Body of pancreas (tissue), 4 donors: ENCODE measurements around the gene HELQ. TPM values are rescaled to one million over a fixed set of nuclear protein-coding genes. Genes with fewer than 3 reads are reported as not detected.
"Not testable (repeated sequence)": the region's sequence is repeated elsewhere in the genome, so short reads cannot be mapped to it uniquely, and the experiment has no call there.

Experiments used
- ATAC-seq: fragments of 150-250 bp; one replicate; pipeline ENCODE4 v1.9.1; 2016
- DNase-seq, 4 donors: peaks; one replicate each; pipeline ENCODE4 v3.0.0-alpha.2; 2019
- H3K27ac ChIP-seq, 4 donors: fragments of 200-600 bp; sonication (generic); 1 replicate in 3 of 4; 2 replicates in 1 of 4; pipeline versions ENCODE4 v1.5.1 to v1.6.1; 2016 to 2019; ENCODE audit warnings: mild to moderate bottlenecking in 1 of 4, mixed read lengths in 1 of 4, moderate library complexity in 1 of 4
- H3K27me3 ChIP-seq, 2 donors: fragments of 200-600 bp; sonication (generic); one replicate each; pipeline ENCODE4 v1.6.0; 2016; ENCODE audit warnings: mild to moderate bottlenecking in 1 of 2
- H3K36me3 ChIP-seq, 2 donors: fragments of 200-600 bp; sonication (generic); replicated peaks in 1 of 2; 2 replicates each; pipeline ENCODE4 v1.5.1; 2016; ENCODE audit warnings: low read depth in 2 of 2; ENCODE audit not compliant: insufficient read depth in 1 of 2
- H3K4me1 ChIP-seq: fragments of 200-600 bp; sonication (generic); one replicate; pipeline ENCODE4 v1.6.0; 2016
- H3K4me3 ChIP-seq, 2 donors: fragments of 200-600 bp; sonication (generic); 1 replicate in 1 of 2; 2 replicates in 1 of 2; pipeline ENCODE4 v1.5.1; 2016 to 2019
- H3K9me3 ChIP-seq, 3 donors: fragments of 200-600 bp; sonication (generic); 1 replicate in 2 of 3; 2 replicates in 1 of 3; pipeline ENCODE4 v1.5.1; 2016
- CTCF ChIP-seq, 7 experiments: fragments of 450-650 bp in 4 of 7; fragments of 200-600 bp in 3 of 7; sonication (generic) in 3 of 7; IDR thresholded peaks; one replicate each; pipeline ENCODE4 v1.5.1; 2016 to 2019; ENCODE audit warnings: antibody characterized with exemption in 7 of 7
- POLR2A ChIP-seq, 3 donors: fragments of 450-650 bp; IDR thresholded peaks; one replicate each; pipeline ENCODE4 v1.6.1; 2016; ENCODE audit warnings: antibody characterized with exemption in 3 of 3, mild to moderate bottlenecking in 2 of 3
- WGBS, 2 donors: methylation state at CpG; one replicate each; pipeline ENCODE4 v1.1.5; 2017; 5-methylcytosine and 5-hydroxymethylcytosine counted together
- intact Hi-C: fragments of 100-400 bp; cut with DNase I; formaldehyde crosslinking; loops from one replicate; pipeline ENCODE4 v1.15.1; 2023
- total RNA-seq, 2 donors: library from RNA; depleted of rRNA; stranded (reverse); fragments of >200 nt; gene quantifications; one replicate each; pipeline ENCODE4 v1.1.0, GENCODE V29; 2016

HELQ gene
- total RNA-seq, 2 donors from 2014 or later, result 14.0 to 24.4 TPM

GRCh38 chr4:83408908-83409307 lies 46.7 kb downstream of the HELQ start:
- ATAC-seq (no peak), DNase-seq (no peak)
- TF ChIP-seq CTCF (IDR thresholded peaks at IDR 0.05), result no peak
- no peak for TF ChIP-seq POLR2A (IDR thresholded peaks at IDR 0.05)
- Histone ChIP-seq H3K9me3 (no peaks in the 10 kb centered on the region), H3K27me3 (no peaks in the 10 kb centered on the region), H3K4me3 (no peak overlapping the region), H3K36me3 (peaks cover 0 to 12% of the 10 kb centered on the region in 2 donors), H3K4me1 (no peaks in the 10 kb centered on the region), H3K27ac (no peak overlapping the region)
- WGBS, 2 donors, result 85 to 100% methylated on average over 1 of the region's 1 CpG
- intact Hi-C loops, result no loop called here

GRCh38 chr4:83405844-83406816 lies 49.5 kb downstream of the HELQ start:
- TF ChIP-seq POLR2A (IDR thresholded peaks at IDR 0.05), result no peak
- TF ChIP-seq CTCF (IDR thresholded peaks at IDR 0.05), result no peak
- no peak for DNase-seq
- Histone ChIP-seq H3K27ac (no peak overlapping the region), H3K27me3 (no peaks in the 10 kb centered on the region), H3K36me3 (peaks cover 0 to 10% of the 10 kb centered on the region in 2 donors), H3K4me3 (no peak overlapping the region), H3K4me1 (no peaks in the 10 kb centered on the region), H3K9me3 (no peaks in the 10 kb centered on the region)
- WGBS, 2 donors, result 88 to 100% methylated on average over 5 of the region's 5 CpGs
- intact Hi-C loops, result no loop called here
- ATAC-seq, result no peak

DNA sequence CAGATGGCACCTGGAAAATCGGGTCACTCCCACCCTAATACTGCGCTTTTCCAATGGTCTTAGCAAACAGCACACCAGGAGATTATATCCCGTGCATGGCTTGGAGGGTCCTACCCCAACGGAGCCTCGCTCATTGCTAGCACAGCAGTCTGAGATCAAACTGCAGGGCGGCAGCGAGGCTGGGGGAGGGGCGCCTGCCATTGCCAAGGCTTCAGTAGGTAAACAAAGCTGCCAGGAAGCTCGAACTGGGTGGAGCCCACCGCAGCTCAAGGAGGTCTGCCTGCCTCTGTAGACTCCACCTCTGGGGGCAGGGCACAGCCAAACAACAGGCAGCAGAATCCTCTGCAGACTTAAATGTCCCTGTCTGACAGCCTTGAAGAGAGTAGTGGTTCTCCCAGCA lies 57.5 kb downstream of the HELQ start:
- H3K27ac ChIP-seq, DNase-seq, H3K27me3 ChIP-seq, H3K36me3 ChIP-seq, H3K9me3 ChIP-seq, intact Hi-C loops, H3K4me1 ChIP-seq, H3K4me3 ChIP-seq, ATAC-seq: not testable (repeated sequence)
- 87 to 95% methylated on average over 5 to 6 of the region's 10 CpGs for WGBS, 2 donors

DNA sequence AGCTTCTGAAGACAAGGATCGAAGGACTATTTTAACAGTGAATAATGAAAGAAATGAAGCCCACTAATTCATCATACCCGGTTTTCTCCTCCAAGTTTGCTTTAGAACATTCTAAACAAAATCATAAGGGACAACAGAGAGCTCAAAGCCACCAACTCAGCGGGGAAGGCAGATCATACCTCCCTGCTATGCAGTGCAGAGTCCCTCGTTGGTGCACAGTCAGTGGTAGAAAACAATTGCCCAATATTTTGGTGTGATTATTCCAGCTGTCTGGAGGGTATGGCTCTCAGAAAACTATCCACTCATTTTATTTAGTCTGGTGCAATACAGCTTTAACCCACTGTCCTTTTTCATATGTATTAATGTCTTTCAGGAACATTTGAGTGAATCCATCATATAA lies 61.7 kb downstream of the HELQ start:
- H3K27me3 ChIP-seq, result no peaks in the 10 kb centered on the region
- no peaks in the 10 kb centered on the region for H3K36me3 ChIP-seq
- peaks cover 5% of the 10 kb centered on the region for H3K4me1 ChIP-seq
- no peaks in the 10 kb centered on the region for H3K9me3 ChIP-seq
- TF ChIP-seq POLR2A (IDR thresholded peaks at IDR 0.05), result no peak
- TF ChIP-seq CTCF (IDR thresholded peaks at IDR 0.05), result no peak
- H3K27ac ChIP-seq, result no peak overlapping the region
- intact Hi-C loops, result no loop called here
- H3K4me3 ChIP-seq, result no peak overlapping the region
- no peak for ATAC-seq
- no peak for DNase-seq
- 72 to 73% methylated on average over 4 of the region's 4 CpGs for WGBS, 2 donors

DNA sequence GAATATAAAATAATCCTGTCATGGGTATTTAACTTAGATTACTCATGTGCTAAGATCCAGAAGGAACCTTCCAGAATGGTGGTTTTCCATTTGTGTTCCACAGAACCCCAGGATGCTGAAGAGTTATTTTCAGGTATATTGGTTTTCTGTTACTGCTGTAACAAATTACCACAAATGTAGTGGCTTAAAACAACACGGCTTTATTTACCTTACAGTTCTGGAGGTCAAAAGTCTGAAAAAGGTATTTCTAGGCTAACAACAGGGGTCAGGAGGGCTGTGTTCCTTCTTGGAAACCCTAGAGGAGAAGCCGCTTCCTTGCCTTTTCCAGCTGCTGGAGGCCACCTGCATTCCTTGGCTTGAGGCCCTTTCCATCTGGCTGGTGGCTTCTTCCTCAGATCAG lies 63.1 kb downstream of the HELQ start:
- Histone ChIP-seq H3K27me3 (no peaks in the 10 kb centered on the region), H3K4me3 (no peak overlapping the region), H3K9me3 (no peaks in the 10 kb centered on the region), H3K27ac (no peak overlapping the region), H3K4me1 (peaks cover 13% of the 10 kb centered on the region), H3K36me3 (no peaks in the 10 kb centered on the region)
- WGBS, 2 donors, result 79 to 80% methylated on average over 2 of the region's 2 CpGs
- DNase-seq, result no peak
- intact Hi-C loops, result no loop called here
- TF ChIP-seq POLR2A (IDR thresholded peaks at IDR 0.05), result no peak
- ATAC-seq, result no peak
